Hematopoietic multipotent progenitor cell treated with erythropoietin and hydrocortisone succinate and interleukin-3 and kit ligand, for 4 days (in vitro differentiated cells): Measurements from ENCODE around the gene CPA4.

Source experiments
- DNase-seq: peaks from one replicate; pipeline ENCODE4 v3.0.0-alpha.2; 2015

Gene CPA4

DNA sequence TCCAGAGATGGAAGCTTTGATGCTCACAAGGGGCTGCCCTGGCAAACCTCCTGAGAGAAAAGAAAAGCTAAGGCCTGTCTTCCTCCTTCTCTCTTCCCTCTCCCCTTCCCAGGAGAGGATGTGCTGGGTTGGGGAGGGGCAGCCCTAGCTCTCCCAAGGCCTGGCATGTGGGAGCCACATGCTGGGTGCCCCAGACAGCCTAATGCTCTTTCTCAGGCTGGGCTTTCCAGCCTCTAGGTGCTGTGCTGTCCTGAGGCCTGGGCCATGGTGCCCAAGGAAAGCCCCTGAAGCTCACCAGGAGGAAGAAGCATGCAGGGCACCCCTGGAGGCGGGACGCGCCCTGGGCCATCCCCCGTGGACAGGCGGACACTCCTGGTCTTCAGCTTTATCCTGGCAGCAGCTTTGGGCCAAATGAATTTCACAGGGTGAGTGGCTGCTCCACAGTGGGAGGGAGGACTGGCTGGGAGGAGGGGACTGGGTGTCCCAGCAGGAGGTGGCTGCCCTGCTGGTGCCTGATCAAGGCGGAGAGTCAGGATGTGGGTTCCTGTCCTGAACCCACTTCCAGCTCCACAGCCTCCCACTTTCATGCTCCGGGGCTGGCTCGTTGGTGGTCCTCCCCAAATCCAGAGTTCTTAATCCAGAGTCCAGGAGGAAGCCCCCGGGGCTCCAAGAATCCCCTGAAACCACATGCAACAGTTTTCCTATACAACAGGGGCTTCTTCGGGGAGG lies 53.4 kb downstream of the CPA4 start:
- DNase-seq: no peak

DNA sequence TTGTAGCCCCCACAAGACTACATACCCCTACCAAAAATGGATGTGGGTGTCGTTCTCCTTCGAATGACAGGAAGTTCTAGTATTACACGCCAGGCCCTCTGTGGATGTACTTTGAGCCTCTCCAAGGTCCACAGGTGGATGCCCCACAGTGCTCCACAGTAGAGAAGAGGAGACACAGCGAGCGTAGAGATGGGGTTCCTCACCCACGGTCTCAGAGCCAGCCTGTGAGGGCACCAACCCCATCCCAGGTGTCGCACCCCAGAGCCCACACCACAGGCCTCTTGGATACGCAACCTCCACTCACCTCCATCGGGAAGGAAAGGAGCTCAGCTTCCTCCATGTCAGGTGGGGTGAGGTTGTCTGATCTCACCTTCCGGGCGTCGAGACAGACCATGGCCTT lies 54.0 kb downstream of the CPA4 start:
- DNase-seq: no peak

DNA sequence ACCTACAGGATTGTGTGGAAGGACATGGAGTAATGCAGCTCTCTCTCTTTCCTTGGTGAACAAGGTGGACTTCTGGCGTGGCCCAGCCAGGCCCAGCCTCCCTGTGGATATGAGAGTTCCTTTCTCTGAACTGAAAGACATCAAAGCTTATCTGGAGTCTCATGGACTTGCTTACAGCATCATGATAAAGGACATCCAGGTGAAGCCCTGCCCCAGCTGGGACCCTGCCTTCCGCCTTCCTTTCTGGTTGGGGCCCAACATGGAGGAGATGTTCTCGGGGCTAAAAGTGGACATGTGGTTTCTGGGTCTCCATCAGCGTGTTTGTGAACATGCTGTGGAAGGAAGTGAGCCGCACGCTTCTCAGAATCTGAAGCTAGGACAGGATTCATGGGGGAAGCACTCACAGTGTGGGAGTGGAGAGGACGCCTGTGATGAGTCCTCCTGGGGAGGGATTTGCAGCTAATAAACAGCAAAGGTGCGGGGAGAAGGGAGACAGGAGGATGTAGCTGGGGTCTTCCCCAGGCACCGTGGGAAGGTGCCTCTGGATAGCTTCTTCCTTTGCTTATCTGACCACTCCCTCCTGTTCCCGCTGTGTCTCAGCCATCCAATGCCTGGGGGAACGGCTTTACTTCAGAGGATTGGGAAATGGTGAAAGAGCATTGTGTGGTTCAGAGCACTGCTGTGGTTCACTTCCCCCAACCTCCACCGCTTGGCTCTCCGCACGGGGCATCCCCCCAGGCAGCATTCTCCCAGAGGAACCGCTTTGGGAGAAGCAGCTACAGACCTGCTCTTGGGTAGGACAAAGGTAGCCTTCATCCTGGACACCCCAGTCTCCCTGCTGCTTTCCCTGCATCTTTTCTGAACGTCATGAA lies 57.2 kb downstream of the CPA4 start:
- no peak for DNase-seq

DNA sequence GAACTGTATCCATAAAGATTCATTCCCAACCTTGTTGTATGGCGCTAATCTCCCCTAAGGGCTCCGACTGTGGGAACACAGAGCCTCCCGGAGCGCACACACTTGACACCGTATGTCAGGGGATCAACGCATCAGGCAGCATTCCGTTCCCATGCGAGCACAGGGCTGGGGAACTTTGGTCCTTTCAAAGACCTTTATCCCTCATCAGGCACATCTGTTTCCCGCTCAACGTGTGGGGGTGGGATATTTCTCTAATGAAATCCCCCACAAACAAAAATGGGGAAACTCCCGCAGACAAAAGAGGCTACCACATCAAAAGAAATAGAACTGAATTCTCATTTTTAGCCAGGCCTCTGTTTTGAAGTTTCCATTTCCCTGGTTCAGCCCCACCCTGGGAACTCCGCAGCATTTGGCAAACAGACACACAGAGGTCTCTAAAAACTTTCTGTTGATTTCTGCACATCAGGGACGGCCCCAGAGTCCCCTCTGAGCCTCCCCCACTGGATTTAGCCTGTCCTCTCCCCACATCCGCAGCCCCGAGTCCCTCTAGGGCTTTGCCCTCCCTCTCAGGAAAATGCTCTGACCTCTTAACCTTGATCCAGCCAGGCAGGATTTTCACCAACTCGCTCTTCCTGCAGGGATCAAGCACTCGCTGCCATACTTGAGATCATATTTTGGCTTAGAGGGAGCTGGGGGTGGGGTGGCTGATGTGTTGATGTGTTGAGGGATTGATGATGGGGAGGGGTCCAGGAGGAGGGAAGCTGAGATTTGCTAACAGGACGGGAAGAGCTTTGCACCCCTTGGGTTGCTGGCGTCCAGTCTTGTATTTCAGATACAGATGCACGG lies 58.2 kb downstream of the CPA4 start:
- no peak for DNase-seq

DNA sequence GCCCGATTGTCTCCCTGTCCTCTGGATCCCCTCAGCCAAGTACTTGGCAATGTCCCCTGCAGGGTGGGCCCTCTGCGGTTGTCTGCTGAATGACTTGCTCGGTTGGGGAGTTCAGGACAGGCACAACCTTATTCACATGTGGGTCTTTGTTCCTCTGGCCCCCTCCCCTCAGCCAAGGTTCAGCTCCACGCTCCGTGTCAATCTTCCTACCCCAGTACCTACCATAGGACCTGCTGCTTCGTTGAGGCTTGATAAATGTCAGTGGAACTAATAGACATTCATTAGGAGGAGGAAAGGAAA lies 58.8 kb downstream of the CPA4 start:
- DNase-seq: no peak

DNA sequence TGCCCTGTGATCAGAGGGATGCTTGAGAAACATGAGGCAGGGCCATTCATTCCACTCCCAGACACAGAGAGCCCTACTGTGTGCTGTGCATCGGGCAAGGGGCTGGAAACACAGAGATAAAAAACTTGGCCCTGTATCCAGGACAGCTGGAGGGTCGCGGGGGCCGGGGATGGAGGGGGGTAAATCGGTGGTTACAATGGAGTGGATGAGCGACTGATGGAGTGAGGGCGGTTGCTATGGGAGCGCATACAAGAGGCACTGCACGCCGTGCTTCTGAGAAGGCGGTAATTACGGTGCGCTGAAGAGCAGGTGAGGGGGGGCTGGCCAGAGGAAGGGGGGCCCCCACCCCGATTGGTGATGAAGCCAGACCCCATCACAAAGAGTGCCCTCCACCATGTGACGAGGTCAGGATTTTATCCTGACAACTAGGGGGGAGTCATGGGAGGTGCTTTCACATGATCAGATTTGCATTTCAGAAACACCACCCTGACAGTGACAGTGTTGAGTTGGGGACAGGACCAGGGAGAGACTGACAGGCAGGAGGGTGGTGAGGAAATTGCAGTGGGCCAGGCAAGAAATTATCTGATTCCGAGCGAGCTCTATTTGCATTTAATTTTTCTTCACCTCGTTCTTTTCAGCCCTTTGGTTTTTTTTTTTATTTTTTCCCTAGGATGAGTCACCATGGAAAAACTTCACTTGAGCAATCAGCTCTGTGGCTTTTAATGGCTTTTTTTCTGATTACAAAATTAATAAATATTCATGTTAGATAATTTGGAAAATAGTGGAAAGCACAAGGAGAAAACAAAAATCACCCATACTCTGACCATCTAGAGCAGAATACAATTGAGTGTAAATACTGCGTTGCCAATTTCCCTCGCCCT lies 59.5 kb downstream of the CPA4 start:
- DNase-seq: no peak

DNA sequence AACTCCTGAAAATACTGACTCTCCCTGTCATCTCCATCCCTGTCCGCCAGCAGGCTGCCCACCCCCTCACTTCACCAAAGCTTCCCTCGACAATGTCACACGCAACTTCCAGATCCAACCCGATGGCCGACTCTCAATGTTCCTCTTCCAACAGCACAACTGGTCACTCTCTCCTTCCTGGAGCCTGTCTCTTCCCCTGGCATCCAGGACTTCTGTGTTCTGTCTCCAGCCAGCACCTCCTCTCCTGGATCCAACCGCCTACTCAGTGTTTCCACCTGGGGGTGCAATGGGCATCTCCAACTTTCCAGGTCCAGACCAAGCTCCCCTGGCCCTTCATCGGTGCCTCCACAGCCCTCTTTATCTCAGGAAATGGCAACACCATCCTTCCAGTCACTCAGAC lies 60.2 kb downstream of the CPA4 start:
- no peak for DNase-seq

DNA sequence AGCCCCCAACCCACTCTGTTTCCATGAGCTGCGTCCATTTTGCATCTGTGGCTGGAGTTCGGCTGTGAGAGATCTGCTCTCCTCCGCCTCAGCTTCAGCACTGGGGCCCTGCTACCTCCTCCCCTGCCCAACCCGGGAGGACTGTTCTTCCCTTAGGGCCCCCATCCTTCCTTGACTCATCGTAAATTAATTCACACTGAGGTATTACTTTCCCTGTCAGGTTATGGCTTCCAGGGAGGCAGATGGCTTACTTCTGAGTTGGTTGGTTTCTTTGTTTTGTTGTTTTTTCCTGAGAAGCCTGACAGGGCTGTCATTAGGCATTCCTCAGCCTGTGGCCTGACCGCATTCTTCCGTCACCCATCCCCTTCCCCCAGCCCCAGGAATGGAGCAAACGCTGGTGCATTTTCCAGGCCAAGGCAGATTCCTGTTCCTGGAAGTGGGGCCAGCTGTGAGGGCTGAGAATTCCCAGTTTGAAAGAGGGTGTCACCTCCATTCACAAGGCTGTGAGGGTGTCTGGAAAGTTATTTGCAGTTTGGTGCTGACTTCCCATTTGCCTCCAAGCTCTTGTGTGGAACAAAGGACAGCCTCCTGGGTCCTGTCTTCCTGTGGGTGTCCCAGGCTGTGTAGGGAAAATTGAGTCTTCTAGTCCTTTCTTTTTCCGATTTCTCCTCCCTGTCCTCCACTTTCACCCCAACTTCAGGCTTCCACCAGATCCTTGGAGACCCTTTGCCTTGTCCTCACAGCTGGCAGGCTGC lies 63.3 kb downstream of the CPA4 start:
- no peak for DNase-seq

DNA sequence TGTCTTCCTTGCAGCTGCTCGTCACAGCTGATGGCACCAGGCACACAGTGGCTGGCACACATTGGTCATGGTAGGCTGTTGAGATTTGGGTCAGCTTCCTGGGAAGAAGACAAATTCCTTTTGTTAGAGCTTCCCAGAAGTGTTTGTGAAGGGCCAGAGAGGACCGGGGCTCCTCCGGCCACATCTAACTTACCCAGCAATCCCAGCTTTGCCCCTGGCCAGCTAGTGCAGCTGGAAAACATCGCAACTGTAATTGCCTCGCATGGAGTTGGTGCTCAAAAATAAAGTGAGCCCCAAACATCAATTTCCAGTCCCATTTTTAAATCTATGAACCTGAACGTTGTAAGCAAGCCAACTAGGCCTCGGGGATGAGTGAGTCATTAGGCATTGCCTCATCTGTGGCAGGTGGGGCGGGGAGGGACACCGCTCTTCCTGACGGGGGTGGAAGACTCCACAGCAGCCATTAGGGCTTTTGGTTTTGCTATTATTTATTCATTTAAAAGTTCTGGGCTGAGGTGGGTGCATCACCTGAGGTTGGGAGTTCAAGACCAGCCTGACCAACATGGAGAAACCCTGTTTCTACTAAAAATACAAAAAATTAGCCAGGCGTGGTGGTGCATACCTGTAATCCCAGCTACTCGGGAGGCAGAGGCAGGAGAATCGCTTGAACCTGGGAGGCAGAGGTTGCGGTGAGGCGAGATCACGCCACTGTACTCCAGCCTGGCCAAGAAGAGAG lies 64.1 kb downstream of the CPA4 start:
- DNase-seq: peak; percentile 26

DNA sequence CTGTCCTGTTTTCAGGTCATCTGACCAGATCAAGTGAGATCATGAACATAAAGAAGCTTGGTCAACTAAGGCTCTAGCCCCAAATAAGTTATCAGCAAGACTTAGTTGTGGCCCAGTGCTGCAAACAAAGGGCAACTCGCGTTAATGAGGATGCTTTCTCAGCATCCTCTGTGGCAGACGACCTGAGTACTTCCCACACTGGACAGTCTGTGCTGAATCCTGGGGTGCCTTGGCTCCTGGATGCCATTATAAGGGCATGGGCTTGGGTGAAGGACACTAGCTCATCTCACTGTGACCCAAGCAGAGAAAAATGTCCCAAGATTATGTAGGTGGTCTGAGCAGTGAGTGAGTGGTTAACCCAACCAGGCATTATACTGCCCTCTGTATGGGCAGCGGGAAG lies 65.5 kb downstream of the CPA4 start:
- DNase-seq: no peak

DNA sequence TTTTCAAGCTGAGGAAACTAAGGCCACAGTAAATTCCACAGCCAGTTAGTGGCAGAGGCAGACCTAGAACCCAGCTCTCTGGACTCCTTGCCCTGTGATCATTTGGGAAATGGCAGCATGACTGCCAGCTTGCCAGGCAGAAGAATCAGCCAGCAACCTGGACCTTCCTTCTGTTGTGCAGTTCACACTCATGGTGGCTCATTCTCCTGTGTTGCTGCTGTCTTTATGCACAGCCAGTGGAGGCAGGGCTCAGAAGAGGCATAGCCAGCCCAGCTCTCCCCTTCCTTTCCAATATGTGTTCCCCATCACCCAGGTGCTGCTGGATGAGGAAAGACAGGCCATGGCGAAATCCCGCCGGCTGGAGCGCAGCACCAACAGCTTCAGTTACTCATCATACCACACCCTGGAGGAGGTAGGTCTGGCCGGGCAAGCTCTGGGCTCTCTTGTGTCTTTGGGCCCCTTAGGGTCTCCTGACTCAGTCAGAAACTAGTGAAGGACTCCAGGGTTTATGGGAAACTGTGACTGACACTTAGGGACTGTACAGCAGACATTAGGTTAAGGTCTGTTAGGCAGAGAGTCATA lies 66.4 kb downstream of the CPA4 start:
- DNase-seq: no peak

DNA sequence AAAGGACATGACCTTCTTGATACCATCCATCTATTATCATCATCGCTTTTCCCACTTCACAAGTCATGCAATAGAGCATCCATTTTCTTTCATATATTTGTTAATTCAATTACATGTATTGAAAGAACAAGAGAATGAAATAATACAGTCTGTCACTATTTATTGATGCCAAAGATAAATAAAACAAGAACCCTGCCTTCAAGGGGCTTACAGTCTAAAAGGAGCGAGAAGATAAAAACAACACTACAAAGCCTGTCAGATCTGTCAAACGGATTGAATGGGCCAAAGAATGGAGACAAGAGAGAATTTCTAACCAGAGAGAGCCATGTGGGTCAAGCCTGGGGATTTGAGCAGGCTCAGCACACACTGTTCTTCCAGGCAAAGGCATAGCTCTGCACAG lies 67.6 kb downstream of the CPA4 start:
- DNase-seq: no peak

DNA sequence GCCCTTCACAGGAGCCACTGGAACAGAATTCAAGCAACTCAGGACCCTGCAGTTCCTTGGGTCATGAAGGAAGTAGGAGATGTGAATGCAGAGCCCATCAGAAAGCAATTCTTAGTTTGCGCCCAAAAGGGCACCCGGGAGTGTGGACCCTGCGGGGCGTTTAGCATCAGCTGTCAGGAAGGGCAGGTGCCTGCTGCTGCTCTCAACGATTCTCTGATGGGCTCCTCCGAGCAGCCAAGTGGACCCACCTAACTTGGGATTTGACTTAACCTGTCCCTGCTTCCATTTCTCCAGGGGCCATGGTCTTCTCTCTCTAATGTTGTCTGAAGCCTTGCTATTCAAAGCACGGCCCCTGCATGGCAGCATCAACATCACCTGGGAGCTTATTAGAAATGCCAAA lies 68.7 kb downstream of the CPA4 start:
- DNase-seq: no peak

DNA sequence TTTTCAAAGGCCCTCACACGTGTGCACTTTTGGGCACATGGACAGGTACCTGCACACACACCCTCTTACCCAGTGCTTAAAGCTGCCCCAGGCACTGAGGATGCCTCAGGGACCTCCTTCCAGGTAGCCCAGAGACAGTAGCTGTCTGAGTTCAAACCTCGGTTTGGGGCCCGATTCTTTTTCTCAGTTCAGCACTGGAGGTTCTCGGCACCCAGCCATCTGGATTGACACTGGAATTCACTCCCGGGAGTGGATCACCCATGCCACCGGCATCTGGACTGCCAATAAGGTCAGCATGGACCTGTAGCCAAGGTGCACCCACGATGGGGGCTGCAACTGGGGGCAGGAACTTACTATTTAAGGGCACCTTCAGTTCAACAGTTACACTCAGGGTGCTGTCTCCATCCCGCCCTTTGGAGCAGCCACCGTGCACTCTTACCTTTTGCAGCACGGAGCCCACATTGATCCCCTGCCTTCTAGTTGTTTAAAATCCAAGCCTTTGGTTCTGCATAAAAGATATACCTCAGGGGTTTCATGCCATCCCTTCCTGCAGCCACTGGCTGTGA lies 69.4 kb downstream of the CPA4 start:
- DNase-seq: no peak

DNA sequence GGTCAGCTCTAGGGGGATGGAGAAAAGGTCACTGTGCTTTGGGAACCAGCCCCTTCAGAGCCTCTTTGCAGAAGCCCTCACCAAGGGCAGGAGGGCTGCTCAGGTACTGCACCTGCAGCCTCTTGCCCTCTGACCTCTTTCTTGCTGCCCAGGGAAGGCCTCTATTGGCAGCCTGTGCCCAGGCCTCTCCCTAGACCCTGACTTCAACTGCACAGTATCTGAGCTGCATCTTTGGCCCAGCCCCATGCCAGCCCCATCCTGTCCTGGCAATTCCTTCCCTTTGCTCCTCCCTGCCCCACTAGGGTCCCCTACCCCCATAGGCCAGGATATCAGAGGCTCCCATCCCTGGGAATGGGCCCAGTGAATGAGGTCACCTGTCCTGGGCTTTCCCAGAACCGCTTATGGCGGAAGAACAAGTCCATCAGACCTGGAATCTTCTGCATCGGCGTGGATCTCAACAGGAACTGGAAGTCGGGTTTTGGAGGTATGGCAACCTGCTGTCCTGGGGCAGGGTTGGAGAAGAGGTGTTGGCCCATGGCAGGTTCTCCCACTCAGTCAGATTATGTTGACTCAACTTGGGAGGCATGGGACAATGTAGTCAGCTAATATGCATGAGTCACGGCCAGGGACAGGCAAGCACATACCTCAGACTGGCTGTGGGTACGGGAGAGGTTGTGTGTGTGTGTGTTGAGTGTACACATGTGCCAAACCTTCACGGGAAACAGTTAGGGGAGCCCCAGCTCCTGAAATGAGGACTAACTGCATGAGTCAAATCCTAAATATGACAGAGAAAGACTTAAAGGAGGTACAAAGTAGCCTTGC lies 70.3 kb downstream of the CPA4 start:
- no peak for DNase-seq

DNA sequence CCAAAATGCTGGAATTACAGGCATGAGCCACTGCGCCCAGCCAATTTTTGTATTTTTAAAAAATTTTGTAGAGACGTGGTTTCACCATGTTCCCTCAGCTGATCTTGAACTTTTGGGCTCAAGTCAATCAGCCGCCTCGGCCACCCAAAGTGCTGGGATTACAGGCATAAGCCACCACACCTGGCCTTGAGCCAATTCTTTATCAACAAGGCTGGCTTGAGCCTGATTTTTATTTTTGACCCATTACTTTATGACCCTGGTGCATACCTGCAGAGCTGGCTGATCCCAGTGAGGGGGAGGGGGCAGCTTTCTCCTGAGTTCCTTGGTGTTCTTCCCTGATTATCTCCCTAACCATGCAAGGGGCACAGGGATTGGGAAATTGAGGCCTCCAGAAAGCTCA lies 71.5 kb downstream of the CPA4 start:
- peak; percentile 22 for DNase-seq

DNA sequence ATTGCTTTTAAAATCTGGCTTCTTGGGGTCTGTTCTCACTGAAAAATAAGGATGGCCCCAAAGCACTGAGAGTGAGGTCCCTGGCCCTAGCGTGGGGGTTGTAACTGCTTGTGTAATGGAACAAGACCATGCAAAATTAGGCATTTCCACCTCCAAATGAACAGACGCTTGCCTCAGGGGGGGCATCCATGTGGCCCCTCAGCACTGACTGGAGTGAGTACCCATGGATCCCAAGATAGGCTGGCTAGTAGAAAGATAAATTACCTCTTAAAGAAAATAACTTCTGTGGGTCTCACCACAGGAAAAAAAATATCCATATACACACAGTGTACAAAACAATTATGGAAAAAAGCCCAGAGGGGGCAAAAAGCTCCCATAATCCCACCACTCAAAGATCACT lies 72.1 kb downstream of the CPA4 start:
- no peak for DNase-seq

DNA sequence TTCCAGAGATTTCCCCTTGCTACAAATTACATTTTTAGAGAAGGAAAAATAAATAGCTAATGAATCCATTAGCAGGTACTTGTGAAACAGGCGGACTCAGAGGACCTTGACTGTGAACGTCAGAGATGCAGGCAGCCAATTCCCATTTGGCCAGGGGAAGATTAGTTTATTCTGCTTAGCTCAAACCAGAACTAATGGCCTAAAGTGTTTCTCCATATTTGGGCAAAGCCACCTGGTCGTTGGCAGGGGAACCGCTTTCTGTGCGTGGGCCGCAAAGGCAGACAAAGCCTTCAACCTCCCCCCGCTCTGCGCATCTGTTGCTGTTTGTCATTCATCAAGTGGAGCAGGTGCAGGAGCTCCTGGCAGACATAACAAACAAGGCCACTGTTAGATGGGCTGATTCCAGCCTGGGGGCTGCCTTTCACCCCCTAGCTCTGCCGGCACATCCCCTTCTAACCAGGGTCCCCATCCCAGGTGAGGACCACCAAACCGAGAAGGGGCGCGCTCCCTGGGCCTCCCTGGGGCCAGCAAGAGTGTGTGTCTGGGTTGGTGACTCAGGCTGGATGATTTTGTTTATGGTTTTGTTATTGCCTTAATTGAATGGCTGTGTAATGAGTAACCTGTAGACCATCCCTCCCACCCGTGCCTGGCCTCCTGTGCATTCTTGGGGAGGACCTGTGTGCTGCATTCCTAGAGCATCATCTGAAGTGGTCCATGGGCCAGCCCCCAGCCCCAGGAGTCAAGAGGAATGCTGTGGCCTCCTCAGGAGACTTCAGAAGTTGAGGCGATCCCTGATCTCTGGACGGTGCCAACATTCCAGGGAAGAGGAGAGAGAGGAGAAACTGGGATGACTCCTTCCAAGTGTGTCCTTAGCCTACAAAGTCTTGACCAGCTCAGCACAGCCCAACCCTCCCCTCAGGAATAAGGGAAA lies 72.8 kb downstream of the CPA4 start:
- no peak for DNase-seq
